K562 (cell line): ENCODE results near the gene PCOLCE2. TPM values are rescaled to one million over a fixed set of nuclear protein-coding genes. Genes with fewer than 3 reads are reported as not detected.

ENCODE experiments used
- ATAC-seq: fragments of 200-7000 bp; cut with Tn5 transposase; 3 replicates; pipeline ENCODE4 v1.9.1; 2020; ENCODE audit warnings: moderate library complexity
- Bru-seq: library from RNA; stranded (reverse); fragments of 400-500 nt; gene quantifications from one replicate; lab custom pipeline; 2021; lab: Mats Ljungman, UMichigan
- BruChase-seq, 2 experiments: library from RNA; stranded (reverse); fragments of 400-500 nt; gene quantifications; one replicate each; lab custom pipeline; 2021; lab: Mats Ljungman, UMichigan
- BruUV-seq: library from RNA; stranded (reverse); fragments of 400-500 nt; replicated peaks from 2 replicates; lab custom pipeline; 2021; lab: Mats Ljungman, UMichigan
- CTCF ChIA-PET: fragments of 300-600 bp; formaldehyde crosslinking; extraction: SDS; loops from one replicate; lab custom pipeline; 2021; ENCODE audit warnings: low intra/inter-chr PET ratio; lab: Yijun Ruan, JAX
- POLR2A ChIA-PET: fragments of 300-600, 350-650 bp; sonication (Branson Sonifier 250); formaldehyde crosslinking; extraction: SDS; loops from one replicate; lab custom pipeline; 2021; ENCODE audit warnings: antibody characterized with exemption, inconsistent platforms; lab: Yijun Ruan, JAX
- DNase-seq, 4 experiments: peaks; one replicate each; pipeline versions ENCODE4 v3.0.0 to v3.0.0-alpha.2; 2011 to 2018; ENCODE audit warnings: low spot score in 3 of 4, mixed read lengths in 3 of 4; ENCODE audit errors: extremely low read depth in 1 of 4
- FAIRE-seq: peaks from 2 replicates; lab custom pipeline; 2011; peaks lifted over from hg19 to GRCh38; lab: Jason Lieb, UNC
- H2AFZ ChIP-seq: 2 replicates; pipeline ENCODE4 v1.6.0; 2011; ENCODE audit warnings: low read depth, low read length, control low read depth, inconsistent platforms
- H3K27ac ChIP-seq: fragments of 200-600 bp; 3 replicates; pipeline ENCODE4 v1.8.0; 2011; ENCODE audit warnings: low read depth, mild to moderate bottlenecking, control low read depth, inconsistent platforms, low read length, moderate library complexity, mixed read lengths; ENCODE audit errors: extremely low read depth
- H3K27me3 ChIP-seq, 2 experiments: fragments of 300-600 bp in 1 of 2; 2 replicates in 1 of 2; 3 replicates in 1 of 2; pipeline versions ENCODE4 v1.6.0 to v1.8.0; 2011; ENCODE audit warnings: inconsistent platforms in 2 of 2, low read length in 2 of 2, mild to moderate bottlenecking in 1 of 2, mixed read lengths in 1 of 2, moderate library complexity in 1 of 2; ENCODE audit not compliant: control insufficient read depth in 2 of 2, insufficient read depth in 2 of 2
- H3K36me3 ChIP-seq: fragments of 300-600 bp; 3 replicates; pipeline ENCODE4 v1.8.0; 2011; ENCODE audit warnings: mild to moderate bottlenecking, low read length, inconsistent platforms; ENCODE audit not compliant: control insufficient read depth, insufficient read depth
- H3K4me1 ChIP-seq, 2 experiments: fragments of 200-600 bp in 1 of 2; replicated peaks in 1 of 2; 2 replicates in 1 of 2; 3 replicates in 1 of 2; pipeline versions ENCODE4 v1.5.1 to v1.8.0; 2011; ENCODE audit warnings: inconsistent platforms in 2 of 2, low read length in 2 of 2, mild to moderate bottlenecking in 1 of 2, mixed read lengths in 1 of 2, moderate library complexity in 1 of 2; ENCODE audit not compliant: control insufficient read depth in 2 of 2, insufficient read depth in 2 of 2
- H3K4me2 ChIP-seq: 2 replicates; pipeline ENCODE4 v1.6.1; 2011; ENCODE audit warnings: low read length, control low read depth, inconsistent platforms, mixed read lengths; ENCODE audit not compliant: insufficient read depth
- H3K4me3 ChIP-seq: fragments of 200-600 bp; sonication (generic), shearing (Covaris generic); 2 replicates; pipeline ENCODE4 v1.5.1; 2016; ENCODE audit warnings: control low read depth, inconsistent platforms
- H3K79me2 ChIP-seq: fragments of 200-600 bp; 3 replicates; pipeline ENCODE4 v1.8.0; 2011; ENCODE audit warnings: low read length, inconsistent platforms; ENCODE audit not compliant: control insufficient read depth, insufficient read depth
- H3K9ac ChIP-seq, 2 experiments: 2 replicates each; pipeline versions ENCODE4 v1.6.0 to v1.6.1; 2011; ENCODE audit warnings: low read depth in 2 of 2, low read length in 2 of 2, control low read depth in 1 of 2, inconsistent platforms in 1 of 2, mild to moderate bottlenecking in 1 of 2, mixed read lengths in 1 of 2; ENCODE audit not compliant: insufficient read depth in 1 of 2
- H3K9me1 ChIP-seq: one replicate; pipeline ENCODE4 v1.6.0; 2011; ENCODE audit warnings: inconsistent platforms, mild to moderate bottlenecking, low read length, moderate library complexity; ENCODE audit not compliant: control insufficient read depth, insufficient read depth
- H3K9me3 ChIP-seq: replicated peaks from 2 replicates; pipeline ENCODE4 v1.5.1; 2011; ENCODE audit warnings: low read depth, low read length, inconsistent platforms; ENCODE audit not compliant: control insufficient read depth, insufficient read depth
- H4K20me1 ChIP-seq: replicated peaks from 2 replicates; pipeline ENCODE4 v1.6.1; 2011; ENCODE audit warnings: low read length, inconsistent platforms, mixed read lengths; ENCODE audit not compliant: control insufficient read depth, insufficient read depth
- ETV1 ChIP-seq: fragments of 450-650 bp; conservative IDR thresholded peaks from 2 replicates; pipeline ENCODE4 v1.6.1; 2016; ENCODE audit warnings: missing genetic modification characterization, control low read depth, low read depth, missing compliant biosample characterization
- FOXK1 ChIP-seq: sonication (generic); formaldehyde crosslinking; IDR thresholded peaks from 2 replicates; pipeline ENCODE4 v1.8.0; 2022; ENCODE audit warnings: missing genetic modification reagents, mild to moderate bottlenecking, borderline replicate concordance
- GABPA ChIP-seq: fragments of 200-800 bp; sonication (Bioruptor generic); conservative IDR thresholded peaks from 2 replicates; pipeline ENCODE4 v1.6.1; 2016; ENCODE audit warnings: low read depth, missing genetic modification characterization, missing compliant biosample characterization
- HBP1 ChIP-seq: fragments of 450-650 bp; formaldehyde crosslinking; IDR thresholded peaks from 2 replicates; pipeline ENCODE4 v1.4.0; 2022; ENCODE audit warnings: missing genetic modification characterization
- KDM2B ChIP-seq: fragments of 250-450 bp; sonication (Bioruptor Pico); IDR thresholded peaks from 2 replicates; pipeline ENCODE4 v1.8.0; 2021; ENCODE audit warnings: mild to moderate bottlenecking, moderate library complexity
- MYC ChIP-seq, 2 experiments: fragments of 250-450 bp in 1 of 2; sonication (Bioruptor Pico) in 1 of 2; IDR thresholded peaks; 2 replicates each; pipeline versions ENCODE4 v1.5.1 to v1.6.1; 2012 to 2021; ENCODE audit warnings: low read depth in 2 of 2, borderline replicate concordance in 1 of 2, improper control_type of control experiment in 1 of 2, low read length in 1 of 2, mild to moderate bottlenecking in 1 of 2, moderate library complexity in 1 of 2
- NFIC ChIP-seq: fragments of 450-650 bp; IDR thresholded peaks from 2 replicates; pipeline ENCODE4 v1.6.1; 2017; ENCODE audit warnings: mild to moderate bottlenecking, inconsistent platforms
- NRF1 ChIP-seq, 2 experiments: fragments of 450-650 bp; IDR thresholded peaks in 1 of 2; conservative IDR thresholded peaks in 1 of 2; 2 replicates each; pipeline ENCODE4 v1.6.1; 2014; ENCODE audit warnings: mild to moderate bottlenecking in 2 of 2
- STAG1 ChIP-seq: sonication (generic); formaldehyde crosslinking; IDR thresholded peaks from 2 replicates; pipeline ENCODE4 v1.5.0; 2020; ENCODE audit warnings: missing genetic modification reagents, borderline replicate concordance
- ZNF217 ChIP-seq: sonication (generic); formaldehyde crosslinking; IDR thresholded peaks from 2 replicates; pipeline ENCODE4 v1.8.0; 2022; ENCODE audit warnings: mild to moderate bottlenecking, missing genetic modification reagents
- ZNF395 ChIP-seq: fragments of 200-800 bp; sonication (Bioruptor generic); IDR thresholded peaks from 2 replicates; pipeline ENCODE4 v1.6.1; 2017; ENCODE audit warnings: missing genetic modification characterization, missing compliant biosample characterization
- WGBS: fragments of 100-300 bp; shearing (Covaris generic); methylation state at CpG from one replicate; pipeline ENCODE4 v1.1.6; 2016; ENCODE audit warnings: low coverage, mixed read lengths; ENCODE audit not compliant: insufficient coverage; ENCODE audit errors: missing lambda C conversion rate; 5-methylcytosine and 5-hydroxymethylcytosine counted together
- in situ Hi-C: fragments of 300-500 bp; cut with MboI; formaldehyde crosslinking; loops from 4 replicates; pipeline ENCODE4 v1.15.0; 2018; ENCODE audit warnings: inconsistent platforms, mixed read lengths
- intact Hi-C: fragments of 100-400 bp; cut with micrococcal nuclease; formaldehyde crosslinking; loops from 2 replicates; pipeline ENCODE4 v1.14.2; 2022
- long read RNA-seq, 3 experiments: library from polyadenylated mRNA in 2 of 3; library from RNA in 1 of 3; unstranded in 2 of 3; stranded (forward) in 1 of 3; transcript quantifications; one replicate each; pipeline ENCODE4 v2.0.0, GENCODE V29; 2019 to 2022
- polyA minus RNA-seq, 3 experiments: library from RNA; depleted of rRNA, polyadenylated mRNA; stranded (reverse); fragments of >200 nt; gene quantifications; 2 replicates each; pipeline ENCODE4 v1.2.3, GENCODE V29; 2011
- polyA plus RNA-seq, 8 experiments: library from polyadenylated mRNA; depleted of rRNA in 4 of 8; stranded (reverse) in 5 of 8; unstranded in 3 of 8; fragments of >200 nt; fragmentation: Nextera tagmentation in 2 of 8; fragmentation: Illumina TruSeq in 1 of 8; extraction: Ambion mirVana in 2 of 8; extraction: Trizol in 1 of 8; gene quantifications; 2 replicates each; pipeline versions ENCODE4 v1.2.1 to v1.2.3, GENCODE V29; 2011 to 2014; ENCODE audit warnings: inconsistent platforms in 1 of 8, missing spikeins in 1 of 8
- total RNA-seq, 7 experiments: library from RNA; depleted of rRNA in 6 of 7; stranded (reverse); fragments of >200 nt in 6 of 7; fragmentation: Illumina TruSeq in 2 of 7; extraction: Trizol in 2 of 7; gene quantifications; 2 replicates each; pipeline versions ENCODE4 v1.2.1 to v1.2.3, GENCODE V29; 2011 to 2021; ENCODE audit warnings: low replicate concordance in 1 of 7

PCOLCE2 gene
- total RNA-seq (2011; cell fraction: chromatin; rRNA removed; ENCODE audit: low replicate concordance) = 4.6 and 8.1 TPM in 2 replicates
- total RNA-seq (2011; cell fraction: nucleolus; rRNA removed) = 3.2 and 3.3 TPM in 2 replicates
- total RNA-seq (2011; cell fraction: nucleoplasm; rRNA removed) = 6.0 and 6.3 TPM in 2 replicates
- total RNA-seq (2014; rRNA removed) = 0.73 and 0.86 TPM in 2 replicates
- 0.65 and 0.83 TPM in 2 replicates for total RNA-seq (2014; rRNA removed; fragmentation: Illumina TruSeq; extraction: Trizol)
- total RNA-seq (2015; rRNA removed; fragmentation: Illumina TruSeq; extraction: Trizol) = 0.40 and 0.49 TPM in 2 replicates
- 0.49 and 1.0 TPM in 2 replicates for total RNA-seq (2021)
- 1.1 and 1.2 TPM in 2 replicates for polyA plus RNA-seq (2011; rRNA removed)
- polyA plus RNA-seq (2011; cell fraction: cytosol; rRNA removed) = 0.58 and 0.73 TPM in 2 replicates
- 0.76 and 0.98 TPM in 2 replicates for polyA plus RNA-seq (2011; cell fraction: nucleus; rRNA removed)
- polyA plus RNA-seq (2012) = 0.18 and 0.29 TPM in 2 replicates
- polyA plus RNA-seq (2014; fragmentation: Illumina TruSeq; extraction: Trizol) = 0.64 and 0.72 TPM in 2 replicates
- polyA plus RNA-seq (2014; fragmentation: Nextera tagmentation; extraction: Ambion mirVana) = under 1 TPM; 0.18 to 0.39 TPM
- polyA plus RNA-seq (2014; rRNA removed) = 0.59 and 1.2 TPM in 2 replicates
- 0.91 and 1.2 TPM in 2 replicates for polyA minus RNA-seq (2011; rRNA and poly(A)+ RNA removed)
- not detected in 2 replicates for polyA minus RNA-seq (2011; cell fraction: cytosol; rRNA and poly(A)+ RNA removed)
- 0.33 and 1.3 TPM in 2 replicates for polyA minus RNA-seq (2011; cell fraction: nucleus; rRNA and poly(A)+ RNA removed)
- Bru-seq, nascent RNA = percentile 37 among the genes with signal in this experiment
- percentile 33 among the genes with signal in this experiment for BruChase-seq, experiment 1, labeled RNA remaining after a 2-hour chase
- BruChase-seq, experiment 2, labeled RNA remaining after a 6-hour chase = percentile 29 among the genes with signal in this experiment
- long read RNA-seq, experiment 1, transcript PCOLCE2-201 (9 exons, 2,021 nt) = major isoform, 5 of 6 reads
- long read RNA-seq, experiment 1, partial matches to known transcripts = 0 of 6 reads
- long read RNA-seq, experiment 1, other reads (novel, unspliced or antisense) = 0 of 6 reads
- long read RNA-seq, experiment 2, partial matches to known transcripts = 0 of 1 reads
- long read RNA-seq, experiment 2, other reads (novel, unspliced or antisense) = 1 of 1 reads
- long read RNA-seq, experiment 3, partial matches to known transcripts = 0 of 1 reads
- long read RNA-seq, experiment 3, other reads (novel, unspliced or antisense) = 0 of 1 reads

- ChIA-PET POLR2A (no interaction called here), CTCF (no interaction called here)
- Histone ChIP-seq H3K4me3 (peak within 1 kb of the TSS; percentile 44), H3K4me2 (peak within 1 kb of the TSS; percentile 67), H3K27ac (no peak within 1 kb of the TSS), H3K9me3 (no peaks in the 10 kb centered on the region), H3K9me1 (no peaks in the 10 kb centered on the region), H2AFZ (peak within 1 kb of the TSS; percentile 74), H4K20me1 (no peaks in the 10 kb centered on the region), H3K27me3 (peaks cover 0 to 11% of the 10 kb centered on the region in 2 experiments; a peak in 1 of 5 replicates), H3K36me3 (no peaks in the 10 kb centered on the region), H3K9ac (peak within 1 kb of the TSS; percentile 49 to 87), H3K79me2 (no peaks in the 10 kb centered on the region), H3K4me1 (peaks cover 5 to 14% of the 10 kb centered on the region in 2 experiments; a peak in 3 of 5 replicates)
- 5% methylated on average over 47 of the region's 74 CpGs for WGBS
- in situ Hi-C loops (no loop called here), intact Hi-C loops (loop anchor here (5.0 kb wide), 1 partner anchor 36 kb away; no protein-coding TSS in a partner anchor)
- no TSS peak for BruUV-seq
- ATAC-seq = peak; percentile 76
- DNase-seq = peak; percentile 36 to 39 (median 38)
- no peak for FAIRE-seq
- no peak for TF ChIP-seq GABPA
- TF ChIP-seq HBP1 (CRISPR knock-in tag) = no peak
- peak in 1 of 2 experiments; percentile 11; a peak in 2 of 4 replicates for TF ChIP-seq NRF1 (conservative IDR thresholded peaks at IDR 0.05 in 1 of 2, IDR thresholded peaks at IDR 0.05 in 1 of 2)
- no peak for TF ChIP-seq NFIC
- no peak for TF ChIP-seq KDM2B (CRISPR knock-in tag)
- TF ChIP-seq FOXK1 (CRISPR knock-in tag) = no peak; the same call in 1 of the 2 replicates
- TF ChIP-seq STAG1 = no peak
- no peak for TF ChIP-seq ZNF395 (CRISPR knock-in tag)
- no peak for TF ChIP-seq ZNF217 (CRISPR knock-in tag)
- TF ChIP-seq MYC (IDR thresholded peaks at IDR 0.05; ENCODE audit: low read depth, low read length) = peak; percentile 19; the same call in 1 of the 2 replicates
- TF ChIP-seq MYC (CRISPR knock-in tag; IDR thresholded peaks at IDR 0.05; ENCODE audit: borderline replicate concordance, low read depth) = no peak
- TF ChIP-seq ETV1 = no peak
Measured at GRCh38 chr3:142888481-142889211, at the start of gene PCOLCE2. PCOLCE2 (minus strand) TSS chr3:142889083; CDS start chr3:142888896, 187 bp downstream.
